Naive thymus-derived CD4-positive, alpha-beta T cell (primary cell): Measurements from ENCODE around the gene HEYL. TPM values are rescaled to one million over a fixed set of nuclear protein-coding genes. Genes with fewer than 3 reads are reported as not detected.

Experiments used
- ATAC-seq: fragments of 150-1000 bp; cut with Tn5 transposase; 2 replicates; pipeline ENCODE4 v1.10.0; 2021; ENCODE audit warnings: mild to moderate bottlenecking, moderate library complexity
- CTCF ChIA-PET: fragments of 350-600 bp; sonication (Branson Sonifier 250); formaldehyde crosslinking; loops from one replicate; lab custom pipeline; 2021; ENCODE audit warnings: antibody characterized with exemption; lab: Charles Lee
- POLR2A ChIA-PET: fragments of 350-600 bp; sonication (Branson Sonifier 250); formaldehyde crosslinking; loops from one replicate; lab custom pipeline; 2021; ENCODE audit warnings: antibody characterized with exemption, inconsistent platforms; lab: Charles Lee
- DNase-seq, 9 donors: peaks; one replicate each; pipeline versions ENCODE4 v3.0.0 to v3.0.0-alpha.2; 2020 to 2022; ENCODE audit warnings: mixed read lengths in 1 of 9
- H3K27ac ChIP-seq: one replicate; pipeline ENCODE4 v1.7.0; 2013; ENCODE audit warnings: mild to moderate bottlenecking, low read depth, low read length, moderate library complexity
- H3K27me3 ChIP-seq, 2 donors: one replicate each; pipeline ENCODE4 v1.7.0; 2013; ENCODE audit warnings: low read length in 2 of 2, mild to moderate bottlenecking in 2 of 2, moderate library complexity in 2 of 2; ENCODE audit not compliant: control insufficient read depth in 2 of 2, insufficient read depth in 2 of 2
- H3K36me3 ChIP-seq, 3 experiments: 1 replicate in 2 of 3; 2 replicates in 1 of 3; pipeline ENCODE4 v1.7.0; 2013; ENCODE audit warnings: low read length in 3 of 3, mild to moderate bottlenecking in 3 of 3, moderate library complexity in 1 of 3; ENCODE audit not compliant: insufficient read depth in 3 of 3, control insufficient read depth in 2 of 3
- H3K4me1 ChIP-seq, 2 donors: one replicate each; pipeline ENCODE4 v1.7.0; 2013; ENCODE audit warnings: low read length in 2 of 2, mild to moderate bottlenecking in 2 of 2, moderate library complexity in 1 of 2; ENCODE audit not compliant: control insufficient read depth in 2 of 2, insufficient read depth in 2 of 2
- H3K4me3 ChIP-seq: 2 replicates; pipeline ENCODE4 v1.7.0; 2013; ENCODE audit warnings: mild to moderate bottlenecking, low read length
- H3K9me3 ChIP-seq, 3 experiments: 1 replicate in 2 of 3; 2 replicates in 1 of 3; pipeline ENCODE4 v1.7.0; 2013; ENCODE audit warnings: low read length in 3 of 3; ENCODE audit not compliant: control insufficient read depth in 2 of 3
- H3K27ac Mint-ChIP-seq, 9 donors: one replicate each; pipeline ENCODE4 v1.8.0; 2020 to 2022; ENCODE audit warnings: mixed read lengths in 9 of 9, mild to moderate bottlenecking in 8 of 9, moderate library complexity in 5 of 9, inconsistent platforms in 2 of 9
- H3K27me3 Mint-ChIP-seq, 5 donors: one replicate each; pipeline ENCODE4 v1.8.0; 2021 to 2022; ENCODE audit warnings: mixed read lengths in 5 of 5, mild to moderate bottlenecking in 1 of 5
- H3K36me3 Mint-ChIP-seq, 5 donors: one replicate each; pipeline ENCODE4 v1.8.0; 2020 to 2022; ENCODE audit warnings: mixed read lengths in 5 of 5, mild to moderate bottlenecking in 3 of 5, inconsistent platforms in 1 of 5
- H3K4me1 Mint-ChIP-seq, 7 donors: one replicate each; pipeline ENCODE4 v1.8.0; 2020 to 2022; ENCODE audit warnings: mixed read lengths in 7 of 7, mild to moderate bottlenecking in 3 of 7, inconsistent platforms in 1 of 7
- H3K4me3 Mint-ChIP-seq, 10 donors: one replicate each; pipeline ENCODE4 v1.8.0; 2020 to 2022; ENCODE audit warnings: mild to moderate bottlenecking in 10 of 10, mixed read lengths in 10 of 10, moderate library complexity in 6 of 10, inconsistent platforms in 2 of 10
- H3K9me3 Mint-ChIP-seq, 11 donors: one replicate each; pipeline ENCODE4 v1.8.0; 2020 to 2022; ENCODE audit warnings: mixed read lengths in 11 of 11, mild to moderate bottlenecking in 4 of 11, inconsistent platforms in 1 of 11, moderate library complexity in 1 of 11
- intact Hi-C, 2 donors: fragments of 100-400 bp; cut with micrococcal nuclease; formaldehyde crosslinking; loops; one replicate each; pipeline ENCODE4 v1.15.1; 2023
- polyA plus RNA-seq, 2 donors: library from polyadenylated mRNA; unstranded; fragments of 300-500 nt; fragmentation: Illumina TruSeq; gene quantifications; one replicate each; pipeline ENCODE4 v1.2.3, GENCODE V29; 2021
- total RNA-seq, 6 experiments: library from RNA in 5 of 6; stranded (reverse) in 5 of 6; gene quantifications; 1 replicate in 5 of 6; 2 replicates in 1 of 6; pipeline ENCODE4 v1.2.3 and lab custom pipeline; 2021 to 2026

Gene HEYL
- total and polyA plus RNA-seq, 7 experiments from 2014 or later, result 0.08 to 0.18 (median 0.16) TPM; not detected in 4

- H3K27me3 Mint-ChIP-seq, result peaks cover 0 to 33% (median 8%) of the 10 kb centered on the region in 5 donors
- Histone ChIP-seq H3K27ac (no peak overlapping the region), H3K27me3 (no peaks in the 10 kb centered on the region), H3K9me3 (no peaks in the 10 kb centered on the region), H3K4me3 (no peak overlapping the region), H3K4me1 (peaks cover 0 to 27% of the 10 kb centered on the region in 2 donors), H3K36me3 (peaks cover 0 to 5% (median 0%) of the 10 kb centered on the region in 3 experiments)
- H3K9me3 Mint-ChIP-seq, result no peaks in the 10 kb centered on the region
- ChIA-PET CTCF (interaction anchor here (1.2 to 2.9 kb wide), 3 partner anchors 13 to 21 kb away, joined by 3 to 12 read pairs (median 4); no protein-coding TSS in a partner anchor), POLR2A (interaction anchor here (1.0 to 8.2 kb wide), 2 partner anchors 13 to 22 kb away, joined by 3 to 76 read pairs; partner anchors contain the start of gene HPCAL4)
- H3K27ac Mint-ChIP-seq, result peak overlapping the region in 4 of 9 donors; percentile 8 to 54 (median 32)
- intact Hi-C loops, result no loop called here
- peaks cover 0 to 15% (median 3%) of the 10 kb centered on the region in 5 donors for H3K36me3 Mint-ChIP-seq
- H3K4me1 Mint-ChIP-seq, result peaks cover 9 to 37% (median 27%) of the 10 kb centered on the region in 7 donors
- DNase-seq, result no peak
- no peak overlapping the region for H3K4me3 Mint-ChIP-seq
- no peak for ATAC-seq
Observed at GRCh38 chr1:39678889-39679288, 39.4 kb upstream of the HEYL start.

- H3K4me3 ChIP-seq, result no peak overlapping the region
- ATAC-seq, result no peak
- Mint-ChIP-seq H3K4me1 (peaks cover 9 to 30% (median 21%) of the 10 kb centered on the region in 7 donors), H3K4me3 (no peak overlapping the region), H3K9me3 (no peaks in the 10 kb centered on the region), H3K36me3 (peaks cover 0 to 12% (median 0%) of the 10 kb centered on the region in 5 donors), H3K27me3 (peaks cover 0 to 39% (median 4%) of the 10 kb centered on the region in 5 donors), H3K27ac (peak overlapping the region in 2 of 9 donors; percentile 30 to 58)
- peaks cover 0 to 5% (median 0%) of the 10 kb centered on the region in 3 experiments for H3K36me3 ChIP-seq
- intact Hi-C loops, result no loop called here
- H3K4me1 ChIP-seq, result peaks cover 0 to 26% of the 10 kb centered on the region in 2 donors
- CTCF ChIA-PET, result no interaction called here
- H3K27me3 ChIP-seq, result no peaks in the 10 kb centered on the region
- POLR2A ChIA-PET, result interaction anchor here (0.7 to 8.2 kb wide), 4 partner anchors 10 to 37 kb away, joined by 3 to 76 read pairs (median 3); partner anchors contain the start of gene HPCAL4
- DNase-seq, result no peak
- no peaks in the 10 kb centered on the region for H3K9me3 ChIP-seq
- no peak overlapping the region for H3K27ac ChIP-seq
Observed at GRCh38 chr1:39677645-39678044, 38.2 kb upstream of the HEYL start.

- ChIA-PET POLR2A (interaction anchor here (0.7 to 8.2 kb wide), 3 partner anchors 10 to 38 kb away, joined by 3 to 76 read pairs (median 3); partner anchors contain the start of gene HPCAL4), CTCF (interaction anchor here (0.6 to 1.7 kb wide), 2 partner anchors 9 to 23 kb away, joined by 4 to 5 read pairs; no protein-coding TSS in a partner anchor)
- DNase-seq (no peak), ATAC-seq (no peak)
- Mint-ChIP-seq H3K27me3 (peaks cover 0 to 40% (median 0%) of the 10 kb centered on the region in 5 donors), H3K4me1 (peaks cover 8 to 27% (median 20%) of the 10 kb centered on the region in 7 donors), H3K36me3 (peaks cover 0 to 9% (median 0%) of the 10 kb centered on the region in 5 donors), H3K9me3 (no peaks in the 10 kb centered on the region), H3K27ac (peak overlapping the region in 1 of 9 donors; percentile 30), H3K4me3 (no peak overlapping the region)
- intact Hi-C loops, result no loop called here
- H3K4me1 ChIP-seq, result peaks cover 0 to 25% of the 10 kb centered on the region in 2 donors
- no peak overlapping the region for H3K4me3 ChIP-seq
- H3K27me3 ChIP-seq, result no peaks in the 10 kb centered on the region
- H3K9me3 ChIP-seq, result no peaks in the 10 kb centered on the region
- no peak overlapping the region for H3K27ac ChIP-seq
- peaks cover 0 to 5% (median 0%) of the 10 kb centered on the region in 3 experiments for H3K36me3 ChIP-seq
Observed at GRCh38 chr1:39676948-39677548, 37.6 kb upstream of the HEYL start.

- ChIA-PET POLR2A (interaction anchor here (1.1 to 2.1 kb wide), 3 partner anchors 15 to 64 kb away, joined by 3 to 11 read pairs (median 4); partner anchors contain the start of genes HPCAL4 and PPIE), CTCF (interaction anchor here (0.6 to 6.8 kb wide), 4 partner anchors 21 to 66 kb away, joined by 5 to 32 read pairs (median 8); no protein-coding TSS in a partner anchor)
- Mint-ChIP-seq H3K27me3 (peaks cover 7 to 42% (median 9%) of the 10 kb centered on the region in 5 donors), H3K36me3 (peaks cover 0 to 9% (median 3%) of the 10 kb centered on the region in 5 donors), H3K27ac (no peak overlapping the region), H3K4me1 (peaks cover 5 to 16% (median 12%) of the 10 kb centered on the region in 7 donors), H3K9me3 (no peaks in the 10 kb centered on the region), H3K4me3 (no peak overlapping the region)
- intact Hi-C loops, result no loop called here
- no peak overlapping the region for H3K27ac ChIP-seq
- peaks cover 0 to 6% of the 10 kb centered on the region in 2 donors for H3K27me3 ChIP-seq
- peaks cover 0 to 18% of the 10 kb centered on the region in 2 donors for H3K4me1 ChIP-seq
- DNase-seq, result no peak
- H3K4me3 ChIP-seq, result no peak overlapping the region
- H3K9me3 ChIP-seq, result no peaks in the 10 kb centered on the region
- H3K36me3 ChIP-seq, result peaks cover 0 to 5% (median 0%) of the 10 kb centered on the region in 3 experiments
- no peak for ATAC-seq
Observed at GRCh38 chr1:39675220-39675619, 35.8 kb upstream of the HEYL start.

GRCh38 chr1:39673215-39673614, 33.8 kb upstream of the HEYL start:
- intact Hi-C loops, result no loop called here
- DNase-seq, result no peak
- CTCF ChIA-PET, result interaction anchor here (0.8 to 7.3 kb wide), 17 partner anchors 8 to 70 kb away, joined by 3 to 45 read pairs (median 7); partner anchors contain the start of genes HPCAL4 and PPIE
- no peaks in the 10 kb centered on the region for H3K9me3 ChIP-seq
- peaks cover 0 to 7% of the 10 kb centered on the region in 2 donors for H3K27me3 ChIP-seq
- no peak for ATAC-seq
- Mint-ChIP-seq H3K9me3 (peaks cover 0 to 2% (median 0%) of the 10 kb centered on the region in 11 donors), H3K27ac (peak overlapping the region in 1 of 9 donors; percentile 46), H3K4me3 (peak overlapping the region in 3 of 10 donors; percentile 48 to 79 (median 73)), H3K4me1 (peaks cover 5 to 12% (median 7%) of the 10 kb centered on the region in 7 donors), H3K36me3 (peaks cover 0 to 4% (median 3%) of the 10 kb centered on the region in 5 donors), H3K27me3 (peaks cover 20 to 44% (median 28%) of the 10 kb centered on the region in 5 donors)
- POLR2A ChIA-PET, result interaction anchor here (0.9 to 3.2 kb wide), 5 partner anchors 8 to 65 kb away, joined by 3 to 16 read pairs (median 5); partner anchors contain the start of genes HPCAL4 and PPIE
- no peak overlapping the region for H3K27ac ChIP-seq
- peaks cover 0 to 14% of the 10 kb centered on the region in 2 donors for H3K4me1 ChIP-seq
- no peaks in the 10 kb centered on the region for H3K36me3 ChIP-seq
- H3K4me3 ChIP-seq, result no peak overlapping the region

- H3K36me3 ChIP-seq, result no peaks in the 10 kb centered on the region
- intact Hi-C loops, result loop anchor here (1.0 kb wide), 4 partner anchors 12 to 66 kb away; partner anchors contain the start of gene HPCAL4 (in 1 of the 2)
- no peak overlapping the region for H3K4me3 ChIP-seq
- POLR2A ChIA-PET, result interaction anchor here (0.6 to 3.2 kb wide), 8 partner anchors 9 to 66 kb away, joined by 3 to 20 read pairs (median 4); partner anchors contain the start of genes HPCAL4 and PPIE
- H3K36me3 Mint-ChIP-seq, result peaks cover 0 to 3% (median 0%) of the 10 kb centered on the region in 5 donors
- H3K27ac ChIP-seq, result no peak overlapping the region
- CTCF ChIA-PET, result interaction anchor here (0.8 to 7.3 kb wide), 19 partner anchors 8 to 126 kb away, joined by 3 to 45 read pairs (median 7); partner anchors contain the start of genes HPCAL4 and PPIE
- ATAC-seq, result peak; percentile 54
- H3K27me3 ChIP-seq, result peaks cover 0 to 7% of the 10 kb centered on the region in 2 donors
- H3K27ac Mint-ChIP-seq, result peak overlapping the region in 1 of 9 donors; percentile 55
- peak in 5 of 9 donors; percentile 19 to 43 (median 20) for DNase-seq
- H3K27me3 Mint-ChIP-seq, result peaks cover 23 to 44% (median 29%) of the 10 kb centered on the region in 5 donors
- H3K4me3 Mint-ChIP-seq, result peak overlapping the region; percentile 37 to 79 (median 64)
- peaks cover 0 to 2% (median 0%) of the 10 kb centered on the region in 11 donors for H3K9me3 Mint-ChIP-seq
- peaks cover 5 to 12% (median 7%) of the 10 kb centered on the region in 7 donors for H3K4me1 Mint-ChIP-seq
- H3K4me1 ChIP-seq, result peaks cover 0 to 14% of the 10 kb centered on the region in 2 donors
- H3K9me3 ChIP-seq, result no peaks in the 10 kb centered on the region
Observed at GRCh38 chr1:39672551-39672947, 33.1 kb upstream of the HEYL start.
